Neural crest cell (in vitro differentiated cells): ENCODE data around the gene TGIF2. TPM values are rescaled to one million over a fixed set of nuclear protein-coding genes. Genes with fewer than 3 reads are reported as not detected.

ENCODE experiments used
- DNase-seq: peaks from one replicate; pipeline ENCODE4 v3.0.0; 2021; ENCODE audit warnings: low read depth, mixed read lengths, low spot score
- H3K27ac Mint-ChIP-seq: one replicate; pipeline ENCODE4 v1.8.0; 2021; ENCODE audit warnings: mild to moderate bottlenecking, mixed read lengths; ENCODE audit not compliant: unreplicated experiment
- H3K27me3 Mint-ChIP-seq: 2 replicates; pipeline ENCODE4 v1.8.0; 2021; ENCODE audit warnings: low read depth, mild to moderate bottlenecking, mixed read lengths
- H3K36me3 Mint-ChIP-seq: 2 replicates; pipeline ENCODE4 v1.8.0; 2021; ENCODE audit warnings: low read depth, mild to moderate bottlenecking, mixed read lengths
- H3K4me1 Mint-ChIP-seq: 2 replicates; pipeline ENCODE4 v1.8.0; 2021; ENCODE audit warnings: mixed read lengths
- H3K4me3 Mint-ChIP-seq: one replicate; pipeline ENCODE4 v1.8.0; 2021; ENCODE audit warnings: mild to moderate bottlenecking, mixed read lengths
- H3K9me3 Mint-ChIP-seq: 2 replicates; pipeline ENCODE4 v1.8.0; 2021; ENCODE audit warnings: mixed read lengths
- CTCF ChIP-seq: fragments of 200-600 bp; sonication (generic); conservative IDR thresholded peaks from 2 replicates; pipeline ENCODE4 v1.5.0; 2021; ENCODE audit warnings: antibody characterized with exemption, mild to moderate bottlenecking
- long read RNA-seq: library from polyadenylated mRNA; unstranded; transcript quantifications from one replicate; pipeline ENCODE4 v2.0.0, GENCODE V29; 2020
- total RNA-seq: library from RNA; stranded (reverse); gene quantifications from 2 replicates; pipeline ENCODE4 v1.2.1, GENCODE V29; 2021

Gene TGIF2
- 73.8 and 76.4 TPM in 2 replicates for total RNA-seq
- long read RNA-seq, transcript TGIF2-204 (3 exons, 638 nt): major isoform, 5 of 11 reads
- long read RNA-seq, partial matches to known transcripts: 1 of 11 reads
- long read RNA-seq, other reads (novel, unspliced or antisense): 5 of 11 reads

DNA sequence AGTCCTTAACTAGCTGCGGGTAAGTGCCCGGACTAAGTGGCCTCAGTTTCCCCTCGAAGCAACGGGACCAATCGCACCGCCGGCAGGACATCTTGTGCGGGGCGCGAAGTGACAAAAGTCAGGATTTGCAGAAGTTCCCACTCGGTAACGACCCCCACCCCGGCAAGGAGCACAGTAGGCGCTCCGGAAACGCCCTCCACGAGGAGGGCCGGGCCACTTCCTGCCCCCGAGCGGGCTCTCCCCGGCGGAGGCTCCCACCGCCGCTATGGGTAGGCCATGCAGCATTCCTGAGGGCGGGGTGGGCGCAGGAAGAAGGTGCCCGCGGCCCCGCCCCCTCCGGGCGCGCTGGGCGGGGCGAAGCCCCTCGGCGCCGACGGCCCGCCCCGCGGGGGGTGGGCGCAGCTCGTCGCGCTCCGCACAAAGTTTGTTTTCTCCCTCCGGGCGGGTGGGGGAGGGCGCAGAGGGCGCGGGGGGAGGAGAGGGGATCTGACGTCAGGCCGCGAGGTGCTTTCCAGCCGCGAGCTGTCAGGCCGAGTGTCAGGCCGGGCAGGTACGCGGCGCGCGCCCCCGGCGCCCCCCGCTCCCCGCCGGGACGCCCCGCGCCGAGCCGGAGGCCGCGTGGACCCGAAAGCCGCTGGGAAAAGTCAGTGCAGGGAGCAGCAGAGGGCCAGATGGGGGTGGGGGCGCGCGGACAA, at the start of gene TGIF2:
Gene TGIF2, plus strand, starts transcription at position 495 of the 695 bp plus-strand sequence. CDS start 5,178 bp downstream, outside the sequence.
- H3K27ac Mint-ChIP-seq: peak within 1 kb of the TSS; percentile 67
- peak within 1 kb of the TSS; percentile 96 for H3K4me3 Mint-ChIP-seq
- peaks cover 8% of the 10 kb centered on the region for H3K27me3 Mint-ChIP-seq
- no peaks in the 10 kb centered on the region for H3K9me3 Mint-ChIP-seq
- H3K36me3 Mint-ChIP-seq: no peaks in the 10 kb centered on the region
- DNase-seq: peak; percentile 87
- H3K4me1 Mint-ChIP-seq: peaks cover 38% of the 10 kb centered on the region
- TF ChIP-seq CTCF: no peak

- Mint-ChIP-seq H3K27ac (no peak overlapping the region), H3K36me3 (peaks cover 15% of the 10 kb centered on the region), H3K4me3 (no peak overlapping the region), H3K27me3 (no peaks in the 10 kb centered on the region), H3K9me3 (no peaks in the 10 kb centered on the region), H3K4me1 (no peaks in the 10 kb centered on the region)
- no peak for DNase-seq
- no peak for TF ChIP-seq CTCF
These were observed 47.6 kb upstream of the TGIF2 start for GRCh38 chr20:36525620-36526365.

- Mint-ChIP-seq H3K36me3 (peaks cover 17% of the 10 kb centered on the region), H3K4me3 (no peak overlapping the region), H3K9me3 (no peaks in the 10 kb centered on the region), H3K27me3 (no peaks in the 10 kb centered on the region), H3K4me1 (no peaks in the 10 kb centered on the region), H3K27ac (no peak overlapping the region)
- TF ChIP-seq CTCF: no peak
- no peak for DNase-seq
These were observed 46.8 kb upstream of the TGIF2 start for GRCh38 chr20:36526521-36527011.

- no peaks in the 10 kb centered on the region for H3K4me1 Mint-ChIP-seq
- TF ChIP-seq CTCF: no peak
- no peaks in the 10 kb centered on the region for H3K9me3 Mint-ChIP-seq
- no peaks in the 10 kb centered on the region for H3K27me3 Mint-ChIP-seq
- peaks cover 17% of the 10 kb centered on the region for H3K36me3 Mint-ChIP-seq
- no peak overlapping the region for H3K4me3 Mint-ChIP-seq
- no peak for DNase-seq
- H3K27ac Mint-ChIP-seq: no peak overlapping the region
These were observed 45.9 kb upstream of the TGIF2 start for GRCh38 chr20:36527331-36528125.
